Fibroblast of lung (primary cell): Measurements from ENCODE around the gene RAB8B.

ENCODE experiments used
- CTCF ChIP-seq, 2 donors: IDR thresholded peaks in 1 of 2; conservative IDR thresholded peaks in 1 of 2; 1 replicate in 1 of 2; 2 replicates in 1 of 2; pipeline ENCODE4 v1.5.1; 2011 to 2012; ENCODE audit warnings: low read length in 2 of 2, control low read depth in 1 of 2, inconsistent platforms in 1 of 2, low read depth in 1 of 2, mild to moderate bottlenecking in 1 of 2
- EZH2 ChIP-seq: IDR thresholded peaks from 2 replicates; pipeline ENCODE4 v1.5.1; 2012; ENCODE audit warnings: low read length, control low read depth, mild to moderate bottlenecking; ENCODE audit errors: missing control alignments

GRCh38 chr15:63232943-63233342, 43.5 kb downstream of the RAB8B start:
- TF ChIP-seq CTCF (conservative IDR thresholded peaks at IDR 0.05 in 1 of 2, IDR thresholded peaks at IDR 0.05 in 1 of 2; ENCODE audit: low read depth in 1 of 2, low read length in 2 of 2) (no peak), EZH2 (no peak)
